Measurements from ENCODE around the gene ZDHHC9. TPM values are rescaled to one million over a fixed set of nuclear protein-coding genes. Genes with fewer than 3 reads are reported as not detected.

Gene ZDHHC9
- total RNA-seq, 1 donor from 2014 or later, result 33.1 TPM

- peaks cover 4% of the 10 kb centered on the region for H3K27me3 Mint-ChIP-seq (ENCODE audit: insufficient read depth, low read depth)
- no peaks in the 10 kb centered on the region for H3K79me2 ChIP-seq (ENCODE audit: low read depth)
- no peaks in the 10 kb centered on the region for H3K27me3 ChIP-seq
- H3K9me3 Mint-ChIP-seq, result no peaks in the 10 kb centered on the region
- H3K4me3 ChIP-seq, result no peak overlapping the region
- H3K36me3 ChIP-seq, result no peaks in the 10 kb centered on the region
- H3K9me3 ChIP-seq (ENCODE audit: low read depth), result no peaks in the 10 kb centered on the region
- no peaks in the 10 kb centered on the region for H3K4me1 ChIP-seq
- H3K4me1 Mint-ChIP-seq, result peaks cover 22% of the 10 kb centered on the region
- DNase-seq (ENCODE audit: low spot score), result no peak
- H3K36me3 Mint-ChIP-seq, result no peaks in the 10 kb centered on the region
- no peaks in the 10 kb centered on the region for H4K20me1 ChIP-seq (ENCODE audit: low read depth)
- H3K27ac Mint-ChIP-seq, result peak overlapping the region; percentile 13
- no peak overlapping the region for H2AFZ ChIP-seq (replicated peaks)
- H3F3A ChIP-seq (ENCODE audit: low read depth), result no peaks in the 10 kb centered on the region
- H3K27ac ChIP-seq, result no peak overlapping the region
- no peak overlapping the region for H3K4me2 ChIP-seq
- no peak overlapping the region for H3K4me3 Mint-ChIP-seq
- H3K9ac ChIP-seq, result no peak overlapping the region
- TF ChIP-seq EZH2phosphoT487 (IDR thresholded peaks at IDR 0.05) (no peak), EZH2 (IDR thresholded peaks at IDR 0.05) (no peak)
- TF ChIP-seq, protein P1, sequence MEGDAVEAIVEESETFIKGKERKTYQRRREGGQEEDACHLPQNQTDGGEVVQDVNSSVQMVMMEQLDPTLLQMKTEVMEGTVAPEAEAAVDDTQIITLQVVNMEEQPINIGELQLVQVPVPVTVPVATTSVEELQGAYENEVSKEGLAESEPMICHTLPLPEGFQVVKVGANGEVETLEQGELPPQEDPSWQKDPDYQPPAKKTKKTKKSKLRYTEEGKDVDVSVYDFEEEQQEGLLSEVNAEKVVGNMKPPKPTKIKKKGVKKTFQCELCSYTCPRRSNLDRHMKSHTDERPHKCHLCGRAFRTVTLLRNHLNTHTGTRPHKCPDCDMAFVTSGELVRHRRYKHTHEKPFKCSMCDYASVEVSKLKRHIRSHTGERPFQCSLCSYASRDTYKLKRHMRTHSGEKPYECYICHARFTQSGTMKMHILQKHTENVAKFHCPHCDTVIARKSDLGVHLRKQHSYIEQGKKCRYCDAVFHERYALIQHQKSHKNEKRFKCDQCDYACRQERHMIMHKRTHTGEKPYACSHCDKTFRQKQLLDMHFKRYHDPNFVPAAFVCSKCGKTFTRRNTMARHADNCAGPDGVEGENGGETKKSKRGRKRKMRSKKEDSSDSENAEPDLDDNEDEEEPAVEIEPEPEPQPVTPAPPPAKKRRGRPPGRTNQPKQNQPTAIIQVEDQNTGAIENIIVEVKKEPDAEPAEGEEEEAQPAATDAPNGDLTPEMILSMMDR (IDR thresholded peaks at IDR 0.05), result no peak
These were observed 59.3 kb downstream of the ZDHHC9 start for GRCh38 chrX:129784371-129784770.

DNA sequence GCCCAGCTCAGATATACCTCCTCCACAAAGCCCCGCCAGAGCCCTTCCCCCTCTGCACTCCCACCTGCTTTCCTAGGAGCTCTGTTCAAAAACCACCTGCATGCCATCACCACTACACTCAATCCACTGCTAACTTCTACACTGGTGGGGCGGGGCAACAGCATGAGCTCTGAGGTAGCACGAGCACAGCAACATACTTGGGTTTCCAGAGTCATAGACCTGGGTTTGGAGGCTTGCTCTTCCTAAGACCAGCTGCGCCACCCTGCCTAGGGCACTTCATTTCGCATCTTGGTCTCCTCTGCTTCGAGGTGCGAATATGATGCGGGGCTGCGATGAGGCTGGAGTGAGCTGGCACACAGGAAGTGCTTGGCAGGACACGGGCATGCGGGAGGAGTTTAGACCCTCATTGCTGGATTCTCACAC lies 60.4 kb downstream of the ZDHHC9 start:
- Histone ChIP-seq H3K27ac (no peak overlapping the region), H3K36me3 (no peaks in the 10 kb centered on the region), H4K20me1 (ENCODE audit: low read depth) (no peaks in the 10 kb centered on the region), H3K9me3 (ENCODE audit: low read depth) (no peaks in the 10 kb centered on the region), H3K4me1 (no peaks in the 10 kb centered on the region), H3K4me2 (no peak overlapping the region), H2AFZ (replicated peaks) (no peak overlapping the region), H3F3A (ENCODE audit: low read depth) (no peaks in the 10 kb centered on the region), H3K4me3 (no peak overlapping the region), H3K79me2 (ENCODE audit: low read depth) (no peaks in the 10 kb centered on the region), H3K27me3 (no peaks in the 10 kb centered on the region), H3K9ac (no peak overlapping the region)
- Mint-ChIP-seq H3K4me3 (no peak overlapping the region), H3K4me1 (peaks cover 21% of the 10 kb centered on the region), H3K36me3 (no peaks in the 10 kb centered on the region), H3K9me3 (peaks cover 2% of the 10 kb centered on the region), H3K27ac (no peak overlapping the region), H3K27me3 (ENCODE audit: insufficient read depth, low read depth) (peaks cover 3% of the 10 kb centered on the region)
- no peak for DNase-seq (ENCODE audit: low spot score)
- TF ChIP-seq EZH2 (IDR thresholded peaks at IDR 0.05) (no peak), EZH2phosphoT487 (IDR thresholded peaks at IDR 0.05) (no peak)
- TF ChIP-seq, protein P1 (IDR thresholded peaks at IDR 0.05), result no peak

DNA sequence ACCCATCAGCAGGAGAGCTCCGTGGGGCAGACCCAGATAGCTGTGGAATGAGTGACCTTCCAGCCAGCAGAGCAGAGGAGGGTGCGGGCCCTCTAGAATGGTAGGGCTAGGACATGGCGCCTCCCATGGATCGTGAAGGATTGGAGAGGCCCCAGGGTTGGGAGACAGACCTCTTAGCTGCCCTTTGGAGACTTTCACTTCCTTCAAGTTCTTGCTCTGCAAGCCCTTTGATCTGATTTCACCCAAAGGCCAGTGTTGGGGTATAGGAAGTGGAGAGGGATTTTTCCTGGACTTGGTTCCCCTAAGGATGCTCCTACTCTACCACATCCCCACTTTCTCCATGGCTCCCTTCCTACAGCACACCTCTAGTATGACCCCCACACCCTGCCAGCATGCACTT lies 61.0 kb downstream of the ZDHHC9 start:
- Mint-ChIP-seq H3K4me3 (no peak overlapping the region), H3K36me3 (no peaks in the 10 kb centered on the region), H3K9me3 (peaks cover 2% of the 10 kb centered on the region), H3K4me1 (peaks cover 23% of the 10 kb centered on the region), H3K27me3 (ENCODE audit: insufficient read depth, low read depth) (peaks cover 3% of the 10 kb centered on the region), H3K27ac (no peak overlapping the region)
- Histone ChIP-seq H3K27ac (no peak overlapping the region), H3K4me2 (no peak overlapping the region), H3K79me2 (ENCODE audit: low read depth) (no peaks in the 10 kb centered on the region), H2AFZ (replicated peaks) (no peak overlapping the region), H4K20me1 (ENCODE audit: low read depth) (no peaks in the 10 kb centered on the region), H3K9me3 (ENCODE audit: low read depth) (no peaks in the 10 kb centered on the region), H3K9ac (no peak overlapping the region), H3K4me1 (no peaks in the 10 kb centered on the region), H3K27me3 (no peaks in the 10 kb centered on the region), H3K36me3 (no peaks in the 10 kb centered on the region), H3F3A (ENCODE audit: low read depth) (no peaks in the 10 kb centered on the region), H3K4me3 (no peak overlapping the region)
- no peak for DNase-seq (ENCODE audit: low spot score)
- TF ChIP-seq, protein P1 (IDR thresholded peaks at IDR 0.05), result no peak
- TF ChIP-seq EZH2 (IDR thresholded peaks at IDR 0.05) (no peak), EZH2phosphoT487 (IDR thresholded peaks at IDR 0.05) (no peak)

All from neural progenitor cell (in vitro differentiated cells).